ENCODE results near the gene HSPBP1.

DNA sequence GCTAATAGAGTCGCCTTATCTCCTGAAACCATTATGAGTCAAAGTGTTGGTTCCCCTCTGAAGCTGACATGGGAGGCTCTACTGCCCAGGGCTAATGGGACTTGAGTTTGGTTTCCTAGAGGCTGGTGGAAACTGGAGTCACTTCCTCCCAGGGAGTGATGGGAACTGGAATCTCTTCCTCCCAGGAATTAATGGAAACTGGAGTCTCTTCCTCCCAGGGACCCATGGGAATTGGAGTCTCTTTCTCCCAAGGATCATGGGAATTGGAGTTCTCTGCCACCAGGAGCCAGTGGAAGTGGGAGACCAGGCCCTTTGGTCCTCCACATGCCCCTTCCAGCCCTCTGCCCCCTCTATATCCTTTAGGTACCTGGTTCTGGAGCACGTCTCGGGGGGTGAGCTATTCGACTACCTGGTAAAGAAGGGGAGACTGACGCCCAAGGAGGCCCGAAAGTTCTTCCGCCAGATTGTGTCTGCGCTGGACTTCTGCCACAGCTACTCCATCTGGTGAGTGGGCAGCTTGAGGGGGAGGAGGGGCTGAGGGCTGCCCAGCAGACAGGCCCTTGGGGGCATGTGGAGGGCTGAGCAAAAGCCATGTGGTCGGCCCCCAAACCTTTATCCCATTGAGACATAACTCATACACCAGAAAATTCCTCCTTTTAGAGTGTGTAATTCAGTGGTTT lies 9.3 kb upstream of the HSPBP1 start:
- TF ChIP-seq, protein P1, sequence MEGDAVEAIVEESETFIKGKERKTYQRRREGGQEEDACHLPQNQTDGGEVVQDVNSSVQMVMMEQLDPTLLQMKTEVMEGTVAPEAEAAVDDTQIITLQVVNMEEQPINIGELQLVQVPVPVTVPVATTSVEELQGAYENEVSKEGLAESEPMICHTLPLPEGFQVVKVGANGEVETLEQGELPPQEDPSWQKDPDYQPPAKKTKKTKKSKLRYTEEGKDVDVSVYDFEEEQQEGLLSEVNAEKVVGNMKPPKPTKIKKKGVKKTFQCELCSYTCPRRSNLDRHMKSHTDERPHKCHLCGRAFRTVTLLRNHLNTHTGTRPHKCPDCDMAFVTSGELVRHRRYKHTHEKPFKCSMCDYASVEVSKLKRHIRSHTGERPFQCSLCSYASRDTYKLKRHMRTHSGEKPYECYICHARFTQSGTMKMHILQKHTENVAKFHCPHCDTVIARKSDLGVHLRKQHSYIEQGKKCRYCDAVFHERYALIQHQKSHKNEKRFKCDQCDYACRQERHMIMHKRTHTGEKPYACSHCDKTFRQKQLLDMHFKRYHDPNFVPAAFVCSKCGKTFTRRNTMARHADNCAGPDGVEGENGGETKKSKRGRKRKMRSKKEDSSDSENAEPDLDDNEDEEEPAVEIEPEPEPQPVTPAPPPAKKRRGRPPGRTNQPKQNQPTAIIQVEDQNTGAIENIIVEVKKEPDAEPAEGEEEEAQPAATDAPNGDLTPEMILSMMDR (IDR thresholded peaks at IDR 0.05; ENCODE audit: insufficient read depth, low read length), result no peak
- TF ChIP-seq, protein P2, sequence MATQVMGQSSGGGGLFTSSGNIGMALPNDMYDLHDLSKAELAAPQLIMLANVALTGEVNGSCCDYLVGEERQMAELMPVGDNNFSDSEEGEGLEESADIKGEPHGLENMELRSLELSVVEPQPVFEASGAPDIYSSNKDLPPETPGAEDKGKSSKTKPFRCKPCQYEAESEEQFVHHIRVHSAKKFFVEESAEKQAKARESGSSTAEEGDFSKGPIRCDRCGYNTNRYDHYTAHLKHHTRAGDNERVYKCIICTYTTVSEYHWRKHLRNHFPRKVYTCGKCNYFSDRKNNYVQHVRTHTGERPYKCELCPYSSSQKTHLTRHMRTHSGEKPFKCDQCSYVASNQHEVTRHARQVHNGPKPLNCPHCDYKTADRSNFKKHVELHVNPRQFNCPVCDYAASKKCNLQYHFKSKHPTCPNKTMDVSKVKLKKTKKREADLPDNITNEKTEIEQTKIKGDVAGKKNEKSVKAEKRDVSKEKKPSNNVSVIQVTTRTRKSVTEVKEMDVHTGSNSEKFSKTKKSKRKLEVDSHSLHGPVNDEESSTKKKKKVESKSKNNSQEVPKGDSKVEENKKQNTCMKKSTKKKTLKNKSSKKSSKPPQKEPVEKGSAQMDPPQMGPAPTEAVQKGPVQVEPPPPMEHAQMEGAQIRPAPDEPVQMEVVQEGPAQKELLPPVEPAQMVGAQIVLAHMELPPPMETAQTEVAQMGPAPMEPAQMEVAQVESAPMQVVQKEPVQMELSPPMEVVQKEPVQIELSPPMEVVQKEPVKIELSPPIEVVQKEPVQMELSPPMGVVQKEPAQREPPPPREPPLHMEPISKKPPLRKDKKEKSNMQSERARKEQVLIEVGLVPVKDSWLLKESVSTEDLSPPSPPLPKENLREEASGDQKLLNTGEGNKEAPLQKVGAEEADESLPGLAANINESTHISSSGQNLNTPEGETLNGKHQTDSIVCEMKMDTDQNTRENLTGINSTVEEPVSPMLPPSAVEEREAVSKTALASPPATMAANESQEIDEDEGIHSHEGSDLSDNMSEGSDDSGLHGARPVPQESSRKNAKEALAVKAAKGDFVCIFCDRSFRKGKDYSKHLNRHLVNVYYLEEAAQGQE (IDR thresholded peaks at IDR 0.05; ENCODE audit: insufficient replicate concordance, low read depth), result no peak

All from HL-60 (cell line).